Psoas muscle (tissue), 8 donors: Measurements from ENCODE around the gene CCDC85B. TPM values are rescaled to one million over a fixed set of nuclear protein-coding genes. Genes with fewer than 3 reads are reported as not detected.

Experiments used
- ATAC-seq, 4 donors: fragments of 200-7000 bp; cut with Tn5 transposase; one replicate each; pipeline ENCODE4 v1.9.1; 2020; ENCODE audit warnings: moderate library complexity in 3 of 4, mild to moderate bottlenecking in 2 of 4
- DNase-seq, 2 donors: peaks; one replicate each; pipeline ENCODE4 v3.0.0-alpha.2; 2020
- H3K27ac ChIP-seq: fragments of 200-600 bp; one replicate; pipeline ENCODE4 v1.8.0; 2022
- H3K27me3 ChIP-seq, 3 donors: fragments of 200-600 bp in 1 of 3; one replicate each; pipeline versions ENCODE4 v1.6.1 to v1.8.0; 2013 to 2022; ENCODE audit warnings: low read length in 2 of 3, mild to moderate bottlenecking in 2 of 3, moderate library complexity in 1 of 3; ENCODE audit not compliant: insufficient read depth in 3 of 3
- H3K36me3 ChIP-seq, 2 donors: fragments of 200-600 bp in 1 of 2; one replicate each; pipeline versions ENCODE4 v1.6.1 to v1.8.0; 2013 to 2022; ENCODE audit warnings: low read depth in 1 of 2, mild to moderate bottlenecking in 1 of 2, moderate library complexity in 1 of 2; ENCODE audit not compliant: insufficient read depth in 1 of 2
- H3K4me1 ChIP-seq: fragments of 200-600 bp; one replicate; pipeline ENCODE4 v1.8.0; 2022
- H3K4me3 ChIP-seq: fragments of 200-600 bp; one replicate; pipeline ENCODE4 v1.8.0; 2022; ENCODE audit warnings: mild to moderate bottlenecking
- H3K9me3 ChIP-seq: fragments of 200-600 bp; one replicate; pipeline ENCODE4 v1.8.0; 2022
- WGBS, 3 donors: extraction: QIAGEN DNeasy Blood & Tissue Kit; methylation state at CpG; one replicate each; pipeline versions ENCODE4 v1.1.6 to v1.1.7; 2013; 5-methylcytosine and 5-hydroxymethylcytosine counted together
- intact Hi-C, 2 donors: fragments of 100-400 bp; cut with DNase I; formaldehyde crosslinking; loops; one replicate each; pipeline versions ENCODE4 v1.11.0 to v1.14.2; 2022
- long read RNA-seq, 2 donors: library from polyadenylated mRNA; unstranded; transcript quantifications; one replicate each; pipeline ENCODE4 v2.0.0, GENCODE V29; 2021
- polyA plus RNA-seq, 3 donors: library from polyadenylated mRNA; stranded (reverse); fragments of 200-250 nt; gene quantifications; one replicate each; pipeline ENCODE4 v1.2.3, GENCODE V29; 2013
- total RNA-seq, 4 donors: library from RNA; stranded (reverse); fragmentation: NEBNext Ultra II Directional in 2 of 4; extraction: Animal tissue kit (Norgen Biotek cat#: 25700) in 2 of 4; gene quantifications; one replicate each; pipeline versions ENCODE4 v1.2.1 to v1.2.4, GENCODE V29; 2021 to 2023
- TF ChIP-seq, protein P1 (sequence below): fragments of 200-600 bp; IDR thresholded peaks from one replicate; pipeline ENCODE4 v1.8.0; 2022; ENCODE audit warnings: antibody characterized with exemption
- donor health status: healthy with polysubstance abuse.
- donor health status: DM: no; HTN: no; CAD: no; lungs with moderate emphysema.
- donor health status: Bipolar disorder and iron deficiency.
- donor health status: healthy.
- donor health status: DM: yes; HTN: yes; CAD: no.
- donor health status: DM: no; HTN: no; CAD: no.
- donor health status: DM: no; HTN: no; CAD: no.
- donor health status: DM: yes; HTN: yes; CAD: no.

The CCDC85B gene
- total RNA-seq (10 to 100 TPM; 16.7 to 39.6 (median 27.8) TPM), polyA plus RNA-seq (10 to 100 TPM; 24.7 to 35.9 (median 26.5) TPM)
- long read RNA-seq, donor 1, transcript CCDC85B-201 (1 exons, 1,524 nt): major isoform, 93 of 93 reads
- long read RNA-seq, donor 1, partial matches to known transcripts: 0 of 93 reads
- long read RNA-seq, donor 1, other reads (novel, unspliced or antisense): 0 of 93 reads
- long read RNA-seq, donor 2, transcript CCDC85B-201 (1 exons, 1,524 nt): major isoform, 119 of 119 reads
- long read RNA-seq, donor 2, partial matches to known transcripts: 0 of 119 reads
- long read RNA-seq, donor 2, other reads (novel, unspliced or antisense): 0 of 119 reads

DNA sequence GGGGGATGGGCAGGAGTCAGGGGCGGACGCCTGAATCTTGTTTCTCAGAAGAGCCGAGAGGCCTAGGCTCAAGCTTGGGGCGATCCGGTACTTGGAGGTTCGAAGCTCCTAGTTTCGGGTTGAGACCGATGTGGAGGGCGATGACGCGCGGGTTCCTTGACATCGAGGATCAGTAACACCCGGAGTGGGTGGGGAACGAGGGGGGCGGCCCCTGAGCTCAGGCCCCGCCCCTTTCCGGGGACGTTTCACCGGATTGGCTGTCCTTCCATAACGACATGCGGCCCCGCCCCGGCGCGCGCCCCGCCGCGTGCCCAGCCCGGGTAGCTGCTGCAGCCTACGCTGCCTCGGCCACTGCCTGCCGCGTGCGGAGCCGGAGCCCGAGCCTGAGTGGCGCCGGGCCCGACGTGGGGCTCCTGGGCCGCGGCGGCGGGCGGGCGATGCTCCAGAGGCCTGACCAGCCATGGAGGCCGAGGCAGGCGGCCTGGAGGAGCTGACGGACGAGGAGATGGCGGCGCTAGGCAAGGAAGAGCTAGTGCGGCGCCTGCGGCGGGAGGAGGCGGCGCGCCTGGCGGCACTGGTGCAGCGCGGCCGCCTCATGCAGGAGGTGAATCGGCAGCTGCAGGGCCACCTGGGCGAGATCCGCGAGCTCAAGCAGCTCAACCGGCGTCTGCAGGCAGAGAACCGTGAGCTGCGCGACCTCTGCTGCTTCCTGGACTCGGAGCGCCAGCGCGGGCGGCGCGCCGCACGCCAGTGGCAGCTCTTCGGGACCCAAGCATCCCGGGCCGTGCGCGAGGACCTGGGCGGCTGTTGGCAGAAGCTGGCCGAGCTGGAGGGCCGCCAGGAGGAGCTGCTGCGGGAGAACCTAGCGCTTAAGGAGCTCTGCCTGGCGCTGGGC lies at the start of gene CCDC85B:
Gene CCDC85B, plus strand, starts transcription at position 350 of the 895 bp plus-strand sequence. Its CDS starts 111 bp downstream, at position 461.
- Histone ChIP-seq H3K27ac (peak within 1 kb of the TSS; percentile 97), H3K4me1 (peaks cover 29% of the 10 kb centered on the region), H3K9me3 (no peaks in the 10 kb centered on the region), H3K27me3 (no peaks in the 10 kb centered on the region), H3K36me3 (peaks cover 5 to 15% of the 10 kb centered on the region in 2 donors), H3K4me3 (peak within 1 kb of the TSS; percentile 75)
- TF ChIP-seq, protein P1, sequence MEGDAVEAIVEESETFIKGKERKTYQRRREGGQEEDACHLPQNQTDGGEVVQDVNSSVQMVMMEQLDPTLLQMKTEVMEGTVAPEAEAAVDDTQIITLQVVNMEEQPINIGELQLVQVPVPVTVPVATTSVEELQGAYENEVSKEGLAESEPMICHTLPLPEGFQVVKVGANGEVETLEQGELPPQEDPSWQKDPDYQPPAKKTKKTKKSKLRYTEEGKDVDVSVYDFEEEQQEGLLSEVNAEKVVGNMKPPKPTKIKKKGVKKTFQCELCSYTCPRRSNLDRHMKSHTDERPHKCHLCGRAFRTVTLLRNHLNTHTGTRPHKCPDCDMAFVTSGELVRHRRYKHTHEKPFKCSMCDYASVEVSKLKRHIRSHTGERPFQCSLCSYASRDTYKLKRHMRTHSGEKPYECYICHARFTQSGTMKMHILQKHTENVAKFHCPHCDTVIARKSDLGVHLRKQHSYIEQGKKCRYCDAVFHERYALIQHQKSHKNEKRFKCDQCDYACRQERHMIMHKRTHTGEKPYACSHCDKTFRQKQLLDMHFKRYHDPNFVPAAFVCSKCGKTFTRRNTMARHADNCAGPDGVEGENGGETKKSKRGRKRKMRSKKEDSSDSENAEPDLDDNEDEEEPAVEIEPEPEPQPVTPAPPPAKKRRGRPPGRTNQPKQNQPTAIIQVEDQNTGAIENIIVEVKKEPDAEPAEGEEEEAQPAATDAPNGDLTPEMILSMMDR: no peak
- intact Hi-C loops: loop anchor here in 1 of 2 donors (2.0 kb wide), 1 partner anchor 26 kb away; no protein-coding TSS in a partner anchor
- DNase-seq (peak; percentile 99), ATAC-seq (peak; percentile 80 to 84 (median 80))
- WGBS, 3 donors: 0 to 1% (median 1%) methylated on average over 62 to 94 of the region's 94 CpGs

GRCh38 chr11:65842144-65842543 lies 48.3 kb upstream of the CCDC85B start:
- Histone ChIP-seq H3K4me1 (no peaks in the 10 kb centered on the region), H3K36me3 (no peaks in the 10 kb centered on the region), H3K27me3 (no peaks in the 10 kb centered on the region), H3K9me3 (no peaks in the 10 kb centered on the region), H3K4me3 (no peak overlapping the region), H3K27ac (no peak overlapping the region)
- ATAC-seq (no peak), DNase-seq (no peak)
- intact Hi-C loops: no loop called here
- WGBS, 3 donors: 92 to 96% (median 94%) methylated on average over 4 of the region's 4 CpGs
- TF ChIP-seq, protein P1: no peak

DNA sequence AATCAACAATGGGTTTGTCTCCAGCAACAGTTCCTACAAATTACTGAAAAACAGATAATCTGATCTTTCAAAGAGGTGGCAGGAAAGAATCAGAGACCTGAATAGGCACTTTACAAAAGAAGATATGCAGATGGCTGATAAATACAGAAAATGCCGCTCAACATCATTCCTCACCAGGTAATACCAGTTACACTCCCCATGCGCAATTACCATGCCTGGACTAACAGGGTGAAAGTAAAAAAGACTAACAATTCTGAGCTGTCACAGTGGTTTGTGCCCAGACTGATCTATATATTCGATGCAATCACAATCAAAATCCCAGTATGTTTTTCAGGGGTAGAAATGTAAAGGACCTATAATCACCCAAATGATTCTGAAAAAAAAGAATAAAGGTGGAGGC lies 46.7 kb upstream of the CCDC85B start:
- no peaks in the 10 kb centered on the region for H3K4me1 ChIP-seq
- no peak overlapping the region for H3K27ac ChIP-seq
- H3K36me3 ChIP-seq: no peaks in the 10 kb centered on the region
- H3K27me3 ChIP-seq: no peaks in the 10 kb centered on the region
- intact Hi-C loops: no loop called here
- WGBS, 3 donors: 94 to 97% (median 96%) methylated on average over 3 of the region's 3 CpGs
- no peaks in the 10 kb centered on the region for H3K9me3 ChIP-seq
- TF ChIP-seq, protein P1: no peak
- H3K4me3 ChIP-seq: no peak overlapping the region
- DNase-seq: no peak
- ATAC-seq: no peak

GRCh38 chr11:65844231-65844872 lies 46.1 kb upstream of the CCDC85B start:
- intact Hi-C loops: no loop called here
- Histone ChIP-seq H3K4me3 (no peak overlapping the region), H3K27me3 (no peaks in the 10 kb centered on the region), H3K9me3 (no peaks in the 10 kb centered on the region), H3K4me1 (no peaks in the 10 kb centered on the region), H3K27ac (no peak overlapping the region), H3K36me3 (no peaks in the 10 kb centered on the region)
- TF ChIP-seq, protein P1: no peak
- 88 to 89% (median 88%) methylated on average over 10 of the region's 10 CpGs for WGBS, 3 donors
- DNase-seq (no peak), ATAC-seq (no peak)
